ENCODE measurements around the gene KLRC3.
"Not testable (repeated sequence)": the region's sequence is repeated elsewhere in the genome, so short reads cannot be mapped to it uniquely, and the experiment has no call there.

GRCh38 chr12:10430623-10431022 lies 10.2 kb upstream of the KLRC3 start:
- not testable (repeated sequence) for TF ChIP-seq CTCF (conservative IDR thresholded peaks at IDR 0.05; ENCODE audit: low read length); EZH2phosphoT487 (IDR thresholded peaks at IDR 0.05; ENCODE audit: borderline replicate concordance)

All from Loucy (cell line).